GM12878 (cell line): ENCODE results near the gene KRT71. TPM values are rescaled to one million over a fixed set of nuclear protein-coding genes. Genes with fewer than 3 reads are reported as not detected.

Experiments
- ATAC-seq: fragments of 200-7000 bp; cut with Tn5 transposase; 3 replicates; pipeline ENCODE4 v1.9.1; 2020; ENCODE audit warnings: mild to moderate bottlenecking, moderate library complexity
- BruUV-seq: library from RNA; stranded (reverse); fragments of 400-500 nt; replicated peaks from 2 replicates; lab custom pipeline; 2021; lab: Mats Ljungman, UMichigan
- CTCF ChIA-PET: fragments of 300-600 bp; sonication (Branson Sonifier 250); formaldehyde crosslinking; extraction: SDS; loops from one replicate; lab custom pipeline; 2021; ENCODE audit warnings: inconsistent platforms; lab: Yijun Ruan, JAX
- POLR2A ChIA-PET: fragments of 350-600 bp; formaldehyde crosslinking; extraction: SDS; loops from one replicate; lab custom pipeline; 2021; ENCODE audit warnings: inconsistent platforms; lab: Charles Lee
- RAD21 ChIA-PET: fragments of 300-600 bp; sonication (Branson Sonifier 250); formaldehyde crosslinking; loops from one replicate; lab custom pipeline; 2023; ENCODE audit warnings: antibody characterized with exemption; ENCODE audit not compliant: unreplicated experiment; lab: Charles Lee
- SMC1A ChIA-PET: fragments of 300-600 bp; sonication (Branson Sonifier 250); formaldehyde crosslinking; loops from one replicate; lab custom pipeline; 2023; ENCODE audit not compliant: unreplicated experiment, uncharacterized antibody; lab: Charles Lee
- DNase-seq: peaks from one replicate; pipeline ENCODE4 v3.0.0-alpha.2; 2011; ENCODE audit warnings: low read depth, low spot score
- FAIRE-seq: peaks from 3 replicates; lab custom pipeline; 2011; peaks lifted over from hg19 to GRCh38; lab: Jason Lieb, UNC
- H2AFZ ChIP-seq: 2 replicates; pipeline ENCODE4 v1.6.0; 2011; ENCODE audit warnings: low read depth, low read length, control low read depth; ENCODE audit not compliant: control insufficient read depth
- H3K27ac ChIP-seq: 2 replicates; pipeline ENCODE4 v1.5.1; 2011; ENCODE audit warnings: control low read depth; ENCODE audit not compliant: control insufficient read depth, insufficient read depth
- H3K27me3 ChIP-seq, 2 experiments: replicated peaks in 1 of 2; 2 replicates each; pipeline versions ENCODE4 v1.6.0 to v1.6.1; 2011; ENCODE audit warnings: low read length in 1 of 2; ENCODE audit not compliant: control insufficient read depth in 2 of 2, insufficient read depth in 2 of 2
- H3K36me3 ChIP-seq, 2 experiments: 2 replicates each; pipeline ENCODE4 v1.5.1; 2011; ENCODE audit warnings: low read length in 1 of 2; ENCODE audit not compliant: control insufficient read depth in 2 of 2, insufficient read depth in 2 of 2
- H3K4me1 ChIP-seq: 2 replicates; pipeline ENCODE4 v1.6.1; 2011; ENCODE audit warnings: mild to moderate bottlenecking, low read length, moderate library complexity, mixed read lengths; ENCODE audit not compliant: control insufficient read depth, insufficient read depth
- H3K4me2 ChIP-seq: 2 replicates; pipeline ENCODE4 v1.6.0; 2011; ENCODE audit warnings: control low read depth; ENCODE audit not compliant: control insufficient read depth, insufficient read depth
- H3K4me3 ChIP-seq: fragments of 200-600 bp; sonication (generic); 2 replicates; pipeline ENCODE4 v1.5.1; 2016
- H3K79me2 ChIP-seq: 2 replicates; pipeline ENCODE4 v1.6.0; 2011; ENCODE audit warnings: low read length; ENCODE audit not compliant: control insufficient read depth, insufficient read depth
- H3K9ac ChIP-seq: 2 replicates; pipeline ENCODE4 v1.8.0; 2011; ENCODE audit warnings: low read length, control low read depth, mixed read lengths; ENCODE audit not compliant: control insufficient read depth, insufficient read depth
- H3K9me3 ChIP-seq: replicated peaks from 3 replicates; pipeline ENCODE4 v1.5.1; 2011; ENCODE audit warnings: mild to moderate bottlenecking, low read length; ENCODE audit not compliant: control insufficient read depth, insufficient read depth
- H4K20me1 ChIP-seq: 2 replicates; pipeline ENCODE4 v1.6.0; 2011; ENCODE audit not compliant: control insufficient read depth, insufficient read depth
- BACH1 ChIP-seq: fragments of 450-650 bp; IDR thresholded peaks from 2 replicates; pipeline ENCODE4 v1.6.1; 2017; ENCODE audit warnings: mild to moderate bottlenecking, borderline replicate concordance
- BCL3 ChIP-seq: IDR thresholded peaks from 2 replicates; pipeline ENCODE4 v1.6.1; 2011; ENCODE audit warnings: borderline replicate concordance, low read depth, mild to moderate bottlenecking, moderate library complexity, low read length; ENCODE audit not compliant: insufficient read depth, poor library complexity, severe bottlenecking
- BMI1 ChIP-seq: fragments of 450-650 bp; IDR thresholded peaks from 2 replicates; pipeline ENCODE4 v1.6.1; 2016; ENCODE audit warnings: mild to moderate bottlenecking, moderate library complexity, borderline replicate concordance
- BRCA1 ChIP-seq: IDR thresholded peaks from 2 replicates; pipeline ENCODE4 v1.6.1; 2011; ENCODE audit warnings: low read depth, low read length, improper control_type of control experiment
- CBX5 ChIP-seq: sonication (generic); IDR thresholded peaks from 2 replicates; pipeline ENCODE4 v1.6.1; 2016; ENCODE audit warnings: low read depth, moderate library complexity, mild to moderate bottlenecking, inconsistent platforms
- EZH2 ChIP-seq: IDR thresholded peaks from 2 replicates; pipeline ENCODE4 v1.6.1; 2012; ENCODE audit warnings: low read depth, mild to moderate bottlenecking, control low read depth, inconsistent platforms, low read length, borderline replicate concordance; ENCODE audit not compliant: control insufficient read depth
- FOXK2 ChIP-seq: fragments of 450-650 bp; IDR thresholded peaks from 2 replicates; pipeline ENCODE4 v1.6.1; 2017; ENCODE audit warnings: mild to moderate bottlenecking, moderate library complexity
- HDAC2 ChIP-seq: fragments of 200-600 bp; sonication (generic); IDR thresholded peaks from 2 replicates; pipeline ENCODE4 v1.6.1; 2017
- IKZF1 ChIP-seq: fragments of 450-650 bp; conservative IDR thresholded peaks from 2 replicates; pipeline ENCODE4 v1.6.1; 2017; ENCODE audit warnings: antibody characterized with exemption, mild to moderate bottlenecking
- IKZF2 ChIP-seq, 2 experiments: fragments of 450-650 bp; IDR thresholded peaks; 2 replicates each; pipeline ENCODE4 v1.6.1; 2017; ENCODE audit warnings: mild to moderate bottlenecking in 2 of 2, moderate library complexity in 2 of 2
- MEF2B ChIP-seq: fragments of 450-650 bp; IDR thresholded peaks from 2 replicates; pipeline ENCODE4 v1.6.1; 2018; ENCODE audit warnings: mild to moderate bottlenecking, moderate library complexity; ENCODE audit not compliant: partially characterized antibody, poor library complexity, severe bottlenecking
- MXI1 ChIP-seq: fragments of 150-350 bp; IDR thresholded peaks from 2 replicates; pipeline ENCODE4 v1.6.1; 2011; ENCODE audit warnings: low read depth, mild to moderate bottlenecking, inconsistent platforms, low read length, improper control_type of control experiment
- PAX5 ChIP-seq: IDR thresholded peaks from 2 replicates; pipeline ENCODE4 v1.6.1; 2011; ENCODE audit warnings: low read depth, low read length, borderline replicate concordance
- PRDM15 ChIP-seq: fragments of 450-650 bp; formaldehyde crosslinking; IDR thresholded peaks from 2 replicates; pipeline ENCODE4 v1.4.0; 2020; ENCODE audit warnings: mild to moderate bottlenecking, moderate library complexity
- SMAD1 ChIP-seq: fragments of 450-650 bp; IDR thresholded peaks from 2 replicates; pipeline ENCODE4 v1.6.1; 2018; ENCODE audit warnings: mild to moderate bottlenecking, low read depth; ENCODE audit not compliant: partially characterized antibody
- SMAD5 ChIP-seq: IDR thresholded peaks from 2 replicates; pipeline ENCODE4 v1.6.1; 2016; ENCODE audit warnings: antibody characterized with exemption, low read depth
- SP1 ChIP-seq: IDR thresholded peaks from one replicate; pipeline ENCODE4 v1.6.1; 2011; ENCODE audit warnings: low read depth, low read length
- TBL1XR1 ChIP-seq: IDR thresholded peaks from 2 replicates; pipeline ENCODE4 v1.6.1; 2012; ENCODE audit warnings: low read depth, low read length, improper control_type of control experiment
- TCF7 ChIP-seq: IDR thresholded peaks from 2 replicates; pipeline ENCODE4 v1.6.1; 2014; ENCODE audit warnings: antibody characterized with exemption, borderline replicate concordance
- WGBS: methylation state at CpG from one replicate; pipeline ENCODE4 v1.1.6; 2016; ENCODE audit warnings: low lambda C conversion rate; ENCODE audit not compliant: insufficient replicate concordance, insufficient coverage; ENCODE audit errors: missing lambda C conversion rate; 5-methylcytosine and 5-hydroxymethylcytosine counted together
- in situ Hi-C: fragments of 300-500 bp; cut with MboI; formaldehyde crosslinking; loops from 9 replicates; pipeline ENCODE4 v1.14.3; 2018; ENCODE audit warnings: mixed read lengths
- intact Hi-C: fragments of 100-400 bp; cut with micrococcal nuclease; formaldehyde crosslinking; loops from one replicate; pipeline ENCODE4 v1.14.2; 2022; ENCODE audit not compliant: unreplicated experiment
- polyA plus RNA-seq, 11 experiments: library from polyadenylated mRNA; depleted of rRNA in 4 of 11; unstranded in 6 of 11; stranded (reverse) in 5 of 11; fragments of >200 nt; fragmentation: Nextera tagmentation in 4 of 11; fragmentation: Illumina TruSeq in 1 of 11; extraction: Ambion mirVana in 4 of 11; extraction: Trizol in 1 of 11; gene quantifications; 1 replicate in 1 of 11; 2 replicates in 10 of 11; pipeline versions ENCODE4 v1.2.1 to v1.2.3, GENCODE V29; 2011 to 2016; ENCODE audit warnings: inconsistent platforms in 2 of 11, missing spikeins in 2 of 11, low read depth in 1 of 11
- total RNA-seq, 4 experiments: library from RNA; depleted of rRNA in 3 of 4; stranded (reverse); fragments of >200 nt in 3 of 4; fragmentation: Illumina TruSeq in 1 of 4; extraction: Trizol in 1 of 4; gene quantifications; 2 replicates each; pipeline versions ENCODE4 v1.2.1 to v1.2.3, GENCODE V29; 2013 to 2021
- TF ChIP-seq, protein P1 (sequence below): IDR thresholded peaks from 2 replicates; pipeline ENCODE4 v1.6.1; 2012; ENCODE audit warnings: low read depth, low read length, improper control_type of control experiment

The KRT71 gene
- total and polyA plus RNA-seq, 10 of the 15 experiments (the other 5 are each of a cell fraction or from before 2014, with no cell fraction given) = not detected

GRCh38 chr12:52546126-52546525, 6.8 kb downstream of the KRT71 start:
- no peak overlapping the region for H3K4me3 ChIP-seq
- FAIRE-seq = no peak
- no peaks in the 10 kb centered on the region for H3K79me2 ChIP-seq
- intact Hi-C loops = no loop called here
- in situ Hi-C loops = no loop called here
- WGBS = 36% methylated on average over 15 of the region's 15 CpGs
- POLR2A ChIA-PET = no interaction called here
- no peaks in the 10 kb centered on the region for H3K36me3 ChIP-seq
- H3K27ac ChIP-seq = no peak overlapping the region
- H3K4me2 ChIP-seq = no peak overlapping the region
- no peak overlapping the region for H2AFZ ChIP-seq
- no peaks in the 10 kb centered on the region for H4K20me1 ChIP-seq
- SMC1A ChIA-PET = interaction anchor here (0.6 kb wide), 1 partner anchor 337 kb away, joined by 3 read pairs; no protein-coding TSS in a partner anchor
- no peak for TF ChIP-seq FOXK2
- no peak for TF ChIP-seq CBX5
- no peak for TF ChIP-seq HDAC2
- no peak for TF ChIP-seq PAX5
- TF ChIP-seq IKZF1 = no peak
- no peak for TF ChIP-seq TCF7
- no peak for TF ChIP-seq EZH2
- no peak for TF ChIP-seq BRCA1
- no peak for TF ChIP-seq MEF2B
- no peak for TF ChIP-seq IKZF2 (IDR thresholded peaks at IDR 0.05)
- TF ChIP-seq SP1 = no peak
- TF ChIP-seq, protein P1, sequence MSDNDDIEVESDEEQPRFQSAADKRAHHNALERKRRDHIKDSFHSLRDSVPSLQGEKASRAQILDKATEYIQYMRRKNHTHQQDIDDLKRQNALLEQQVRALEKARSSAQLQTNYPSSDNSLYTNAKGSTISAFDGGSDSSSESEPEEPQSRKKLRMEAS = no peak
- TF ChIP-seq MXI1 = no peak
- no peak for TF ChIP-seq PRDM15 (CRISPR knock-in tag)
- TF ChIP-seq TBL1XR1 = no peak
- no peak for TF ChIP-seq SMAD5
- TF ChIP-seq SMAD1 = no peak
- TF ChIP-seq BACH1 = no peak
- no peak for TF ChIP-seq BCL3
- no peak for TF ChIP-seq BMI1
- H3K27me3 ChIP-seq = peaks cover 4% of the 10 kb centered on the region in 2 experiments; a peak in 3 of 4 replicates
- CTCF ChIA-PET = no interaction called here
- DNase-seq = no peak
- no peaks in the 10 kb centered on the region for H3K4me1 ChIP-seq
- H3K9me3 ChIP-seq = no peaks in the 10 kb centered on the region
- no peak overlapping the region for H3K9ac ChIP-seq
- BruUV-seq = no TSS peak
- RAD21 ChIA-PET = no interaction called here
- ATAC-seq = no peak
